ENCODE data around the gene TIAM1.

DNA sequence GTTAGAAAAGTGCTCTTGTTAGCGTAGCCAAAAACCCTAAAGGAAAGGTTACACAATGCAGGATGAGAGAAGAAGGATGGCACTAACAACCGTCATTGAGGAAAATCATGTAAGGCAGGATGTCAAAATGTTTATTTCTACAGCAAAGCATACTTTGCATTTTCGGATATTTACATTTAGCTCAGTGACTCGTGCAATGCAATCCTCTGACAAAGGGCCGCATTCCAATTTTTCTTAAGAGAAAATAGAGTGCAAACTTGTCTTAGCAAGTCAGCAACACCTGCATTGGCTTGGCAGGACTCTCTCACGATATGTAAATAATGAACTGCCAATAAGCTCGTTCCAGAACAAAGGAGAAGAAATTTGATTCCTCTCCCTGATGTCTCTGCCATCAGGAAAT lies 33.3 kb downstream of the TIAM1 start:
- TF ChIP-seq, protein P1, sequence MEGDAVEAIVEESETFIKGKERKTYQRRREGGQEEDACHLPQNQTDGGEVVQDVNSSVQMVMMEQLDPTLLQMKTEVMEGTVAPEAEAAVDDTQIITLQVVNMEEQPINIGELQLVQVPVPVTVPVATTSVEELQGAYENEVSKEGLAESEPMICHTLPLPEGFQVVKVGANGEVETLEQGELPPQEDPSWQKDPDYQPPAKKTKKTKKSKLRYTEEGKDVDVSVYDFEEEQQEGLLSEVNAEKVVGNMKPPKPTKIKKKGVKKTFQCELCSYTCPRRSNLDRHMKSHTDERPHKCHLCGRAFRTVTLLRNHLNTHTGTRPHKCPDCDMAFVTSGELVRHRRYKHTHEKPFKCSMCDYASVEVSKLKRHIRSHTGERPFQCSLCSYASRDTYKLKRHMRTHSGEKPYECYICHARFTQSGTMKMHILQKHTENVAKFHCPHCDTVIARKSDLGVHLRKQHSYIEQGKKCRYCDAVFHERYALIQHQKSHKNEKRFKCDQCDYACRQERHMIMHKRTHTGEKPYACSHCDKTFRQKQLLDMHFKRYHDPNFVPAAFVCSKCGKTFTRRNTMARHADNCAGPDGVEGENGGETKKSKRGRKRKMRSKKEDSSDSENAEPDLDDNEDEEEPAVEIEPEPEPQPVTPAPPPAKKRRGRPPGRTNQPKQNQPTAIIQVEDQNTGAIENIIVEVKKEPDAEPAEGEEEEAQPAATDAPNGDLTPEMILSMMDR (conservative IDR thresholded peaks at IDR 0.05), result no peak
- no peak for TF ChIP-seq ZFX (IDR thresholded peaks at IDR 0.05)
